Endodermal cell (in vitro differentiated cells): Measurements from ENCODE around the gene VIPR2. TPM values are rescaled to one million over a fixed set of nuclear protein-coding genes. Genes with fewer than 3 reads are reported as not detected.

ENCODE experiments used
- DNase-seq: peaks from one replicate; pipeline ENCODE4 v3.0.0-alpha.2; 2017
- H3K27ac ChIP-seq: 2 replicates; pipeline ENCODE4 v1.5.1; 2013; ENCODE audit warnings: mild to moderate bottlenecking, low read depth, low read length, moderate library complexity
- H3K27me3 ChIP-seq: 2 replicates; pipeline ENCODE4 v1.6.1; 2013; ENCODE audit warnings: mild to moderate bottlenecking, low read length, moderate library complexity; ENCODE audit not compliant: insufficient read depth, control insufficient read depth, poor library complexity, severe bottlenecking
- H3K36me3 ChIP-seq: 2 replicates; pipeline ENCODE4 v1.7.0; 2013; ENCODE audit warnings: mild to moderate bottlenecking, low read length, moderate library complexity; ENCODE audit not compliant: control insufficient read depth, insufficient read depth
- H3K4me1 ChIP-seq: one replicate; pipeline ENCODE4 v1.7.0; 2013; ENCODE audit warnings: low read length; ENCODE audit not compliant: control insufficient read depth, insufficient read depth
- H3K4me3 ChIP-seq: 2 replicates; pipeline ENCODE4 v1.5.1; 2013; ENCODE audit warnings: mild to moderate bottlenecking, low read length, moderate library complexity
- H3K9ac ChIP-seq: 2 replicates; pipeline ENCODE4 v1.6.1; 2013; ENCODE audit warnings: mild to moderate bottlenecking, low read length, moderate library complexity; ENCODE audit not compliant: poor library complexity, severe bottlenecking; ENCODE audit errors: extremely low read depth
- H3K9me3 ChIP-seq: 2 replicates; pipeline ENCODE4 v1.6.1; 2013; ENCODE audit warnings: mild to moderate bottlenecking, low read length, moderate library complexity; ENCODE audit not compliant: control insufficient read depth
- H3K27ac Mint-ChIP-seq: 2 replicates; pipeline ENCODE4 v1.8.0; 2020; ENCODE audit warnings: mixed read lengths
- H3K27me3 Mint-ChIP-seq: 2 replicates; pipeline ENCODE4 v1.8.0; 2021; ENCODE audit warnings: mild to moderate bottlenecking, mixed read lengths; ENCODE audit not compliant: insufficient read depth
- H3K36me3 Mint-ChIP-seq: 2 replicates; pipeline ENCODE4 v1.8.0; 2020; ENCODE audit warnings: low read depth, mixed read lengths
- H3K4me1 Mint-ChIP-seq: 2 replicates; pipeline ENCODE4 v1.8.0; 2020; ENCODE audit warnings: mixed read lengths
- H3K4me3 Mint-ChIP-seq: 2 replicates; pipeline ENCODE4 v1.8.0; 2020; ENCODE audit warnings: mild to moderate bottlenecking, moderate library complexity, mixed read lengths
- H3K9me3 Mint-ChIP-seq: 2 replicates; pipeline ENCODE4 v1.8.0; 2020; ENCODE audit warnings: mild to moderate bottlenecking, mixed read lengths
- WGBS, 2 experiments: methylation state at CpG; one replicate each; pipeline versions ENCODE4 v1.1.5 to v1.1.7; 2013; ENCODE audit warnings: missing lambda C conversion rate in 2 of 2, mixed read lengths in 1 of 2; ENCODE audit not compliant: insufficient coverage in 1 of 2, insufficient read length in 1 of 2; 5-methylcytosine and 5-hydroxymethylcytosine counted together
- total RNA-seq, 2 donors: library from RNA; stranded (reverse); fragmentation: NEBNext Ultra II Directional in 1 of 2; extraction: Animal tissue kit (Norgen Biotek cat#: 25700) in 1 of 2; gene quantifications; 2 replicates in 1 of 2; 3 replicates in 1 of 2; pipeline ENCODE4 v1.2.1, GENCODE V29; 2021
- TF ChIP-seq, protein P1 (sequence below): fragments of 200-600 bp; sonication (generic); conservative IDR thresholded peaks from 2 replicates; pipeline ENCODE4 v1.5.0; 2021; ENCODE audit warnings: antibody characterized with exemption, mild to moderate bottlenecking

Gene VIPR2
- total RNA-seq, 2 donors from 2014 or later: 0.64 to 1.8 TPM

DNA sequence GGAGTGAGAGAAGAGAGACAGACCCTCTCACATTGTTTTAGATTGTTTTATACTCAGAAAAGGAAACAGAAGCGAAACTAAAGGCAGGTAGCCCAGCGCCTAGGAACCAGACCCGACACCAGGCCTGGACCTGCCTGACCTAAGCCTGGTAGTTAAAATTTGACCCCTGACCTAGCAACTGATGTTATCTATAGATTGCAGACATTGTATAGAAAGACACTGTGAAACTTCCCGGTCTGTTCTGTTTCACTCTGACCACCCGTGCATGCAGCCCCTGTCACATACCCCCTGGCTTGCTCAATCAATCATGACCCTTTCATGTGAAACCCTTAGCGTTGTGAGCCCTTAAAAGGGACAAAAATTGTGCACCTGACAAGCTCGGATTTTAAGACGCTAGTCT lies 31.6 kb downstream of the VIPR2 start:
- Histone ChIP-seq H3K36me3 (no peaks in the 10 kb centered on the region), H3K27me3 (no peaks in the 10 kb centered on the region), H3K9me3 (no peaks in the 10 kb centered on the region), H3K4me3 (peak overlapping the region; percentile 33), H3K4me1 (no peaks in the 10 kb centered on the region), H3K9ac (no peak overlapping the region), H3K27ac (no peak overlapping the region)
- H3K27ac Mint-ChIP-seq: no peak overlapping the region
- 77 to 80% methylated on average over 7 to 8 of the region's 8 CpGs for WGBS, 2 experiments
- TF ChIP-seq, protein P1, sequence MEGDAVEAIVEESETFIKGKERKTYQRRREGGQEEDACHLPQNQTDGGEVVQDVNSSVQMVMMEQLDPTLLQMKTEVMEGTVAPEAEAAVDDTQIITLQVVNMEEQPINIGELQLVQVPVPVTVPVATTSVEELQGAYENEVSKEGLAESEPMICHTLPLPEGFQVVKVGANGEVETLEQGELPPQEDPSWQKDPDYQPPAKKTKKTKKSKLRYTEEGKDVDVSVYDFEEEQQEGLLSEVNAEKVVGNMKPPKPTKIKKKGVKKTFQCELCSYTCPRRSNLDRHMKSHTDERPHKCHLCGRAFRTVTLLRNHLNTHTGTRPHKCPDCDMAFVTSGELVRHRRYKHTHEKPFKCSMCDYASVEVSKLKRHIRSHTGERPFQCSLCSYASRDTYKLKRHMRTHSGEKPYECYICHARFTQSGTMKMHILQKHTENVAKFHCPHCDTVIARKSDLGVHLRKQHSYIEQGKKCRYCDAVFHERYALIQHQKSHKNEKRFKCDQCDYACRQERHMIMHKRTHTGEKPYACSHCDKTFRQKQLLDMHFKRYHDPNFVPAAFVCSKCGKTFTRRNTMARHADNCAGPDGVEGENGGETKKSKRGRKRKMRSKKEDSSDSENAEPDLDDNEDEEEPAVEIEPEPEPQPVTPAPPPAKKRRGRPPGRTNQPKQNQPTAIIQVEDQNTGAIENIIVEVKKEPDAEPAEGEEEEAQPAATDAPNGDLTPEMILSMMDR: no peak
- H3K27me3 Mint-ChIP-seq: peaks cover 4% of the 10 kb centered on the region
- peaks cover 35% of the 10 kb centered on the region for H3K4me1 Mint-ChIP-seq
- no peaks in the 10 kb centered on the region for H3K36me3 Mint-ChIP-seq
- H3K4me3 Mint-ChIP-seq: peak overlapping the region; percentile 2
- H3K9me3 Mint-ChIP-seq: no peaks in the 10 kb centered on the region
- no peak for DNase-seq

DNA sequence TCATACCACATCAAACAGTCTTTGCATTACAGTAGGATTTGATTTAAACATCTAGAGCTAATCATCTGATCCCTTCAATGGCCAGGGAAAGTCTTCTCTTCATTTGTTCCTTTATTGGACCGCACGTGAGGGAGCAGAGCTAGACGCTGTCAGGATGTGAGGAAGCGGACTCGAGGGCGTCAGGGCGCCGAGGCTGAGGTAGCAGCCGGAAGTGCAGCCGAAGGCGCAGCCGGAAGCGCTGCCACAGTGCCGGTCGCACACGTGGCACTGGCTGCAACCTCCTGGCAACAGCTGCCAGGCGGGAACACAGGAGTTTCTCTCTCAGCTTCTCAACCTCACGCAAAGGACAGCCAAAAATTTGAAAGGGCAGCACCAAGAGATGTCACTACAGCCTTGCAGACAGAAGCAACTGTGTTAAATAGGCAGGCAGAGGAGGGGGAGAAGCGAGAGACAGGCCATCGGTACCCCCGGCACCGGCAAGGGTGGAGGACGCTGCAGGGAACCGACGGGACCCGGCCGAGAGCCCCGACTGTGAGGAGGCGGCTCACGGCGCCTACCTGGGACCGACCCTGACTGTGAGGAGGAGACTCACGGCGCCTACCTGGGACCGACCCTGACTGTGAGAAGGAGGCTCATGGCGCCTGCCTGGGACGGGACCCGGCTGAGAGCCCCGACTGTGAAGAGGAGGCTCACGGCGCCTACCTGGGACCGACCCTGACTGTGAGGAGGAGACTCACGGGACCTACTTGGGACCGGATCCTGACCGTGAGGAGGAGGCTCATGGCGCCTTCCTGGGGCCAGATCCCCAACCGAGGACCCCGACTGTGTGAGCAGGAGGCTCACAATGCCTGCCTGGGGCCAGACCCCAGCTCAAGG lies 32.3 kb downstream of the VIPR2 start:
- H3K27me3 Mint-ChIP-seq: peaks cover 4% of the 10 kb centered on the region
- WGBS, 2 experiments: 90 to 95% methylated on average over 31 to 48 of the region's 48 CpGs
- no peak overlapping the region for H3K27ac Mint-ChIP-seq
- H3K4me3 Mint-ChIP-seq: no peak overlapping the region
- H3K36me3 ChIP-seq: no peaks in the 10 kb centered on the region
- no peaks in the 10 kb centered on the region for H3K9me3 Mint-ChIP-seq
- no peak overlapping the region for H3K4me3 ChIP-seq
- no peaks in the 10 kb centered on the region for H3K4me1 ChIP-seq
- H3K9me3 ChIP-seq: no peaks in the 10 kb centered on the region
- no peaks in the 10 kb centered on the region for H3K36me3 Mint-ChIP-seq
- H3K9ac ChIP-seq: no peak overlapping the region
- no peak overlapping the region for H3K27ac ChIP-seq
- TF ChIP-seq, protein P1: no peak
- H3K4me1 Mint-ChIP-seq: peaks cover 35% of the 10 kb centered on the region
- H3K27me3 ChIP-seq: no peaks in the 10 kb centered on the region
- DNase-seq: peak; percentile 57

DNA sequence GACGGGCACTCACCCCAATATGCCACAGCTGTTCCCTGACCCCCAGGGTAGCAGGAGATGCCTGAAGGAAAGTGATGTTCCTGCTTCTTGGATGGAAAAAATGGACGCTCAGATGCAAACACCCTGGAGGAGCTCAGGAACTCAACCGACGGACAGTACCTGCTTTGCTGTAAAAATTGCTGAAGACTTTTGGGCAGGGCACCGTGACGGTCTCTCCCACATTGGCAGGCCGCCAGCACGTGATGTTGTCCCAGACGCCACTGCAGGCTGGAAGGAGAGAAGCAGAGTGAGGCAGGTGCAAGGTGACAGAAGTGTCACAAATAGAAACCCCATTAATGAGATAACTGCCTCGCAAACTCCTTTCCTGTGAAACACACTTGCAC lies 35.0 kb downstream of the VIPR2 start:
- Mint-ChIP-seq H3K9me3 (no peaks in the 10 kb centered on the region), H3K27me3 (peaks cover 4% of the 10 kb centered on the region), H3K4me3 (no peak overlapping the region), H3K27ac (no peak overlapping the region), H3K4me1 (peaks cover 25% of the 10 kb centered on the region), H3K36me3 (no peaks in the 10 kb centered on the region)
- H3K4me1 ChIP-seq: no peaks in the 10 kb centered on the region
- H3K27ac ChIP-seq: no peak overlapping the region
- H3K27me3 ChIP-seq: no peaks in the 10 kb centered on the region
- WGBS, 2 experiments: 92% methylated on average over 5 to 10 of the region's 10 CpGs
- TF ChIP-seq, protein P1: no peak
- H3K9ac ChIP-seq: no peak overlapping the region
- no peak overlapping the region for H3K4me3 ChIP-seq
- no peaks in the 10 kb centered on the region for H3K9me3 ChIP-seq
- no peaks in the 10 kb centered on the region for H3K36me3 ChIP-seq
- peak; percentile 38 for DNase-seq
